A549 (cell line): ENCODE data around the gene C11orf21. TPM values are rescaled to one million over a fixed set of nuclear protein-coding genes. Genes with fewer than 3 reads are reported as not detected.
"Not testable (repeated sequence)": the region's sequence is repeated elsewhere in the genome, so short reads cannot be mapped to it uniquely, and the experiment has no call there.

Source experiments
- ATAC-seq, 2 experiments: fragments of 200-7000 bp in 1 of 2; fragments of >200 bp in 1 of 2; cut with Nextera tagmentation in 1 of 2; cut with Tn5 transposase in 1 of 2; 3 replicates each; pipeline versions ENCODE4 v1.8.0 to v1.9.1; 2018 to 2020; ENCODE audit warnings: mild to moderate bottlenecking in 1 of 2, moderate library complexity in 1 of 2
- CTCF ChIA-PET: fragments of 300-600 bp; sonication (Branson Sonifier 250); formaldehyde crosslinking; extraction: SDS; loops from one replicate; lab custom pipeline; 2021; ENCODE audit warnings: antibody characterized with exemption, inconsistent platforms; lab: Yijun Ruan, JAX
- POLR2A ChIA-PET: fragments of 350-600 bp; formaldehyde crosslinking; extraction: SDS; loops from one replicate; lab custom pipeline; 2021; ENCODE audit warnings: antibody characterized with exemption, inconsistent platforms; lab: Yijun Ruan, JAX
- DNase-seq, 2 experiments: peaks; one replicate each; pipeline versions ENCODE4 v3.0.0 to v3.0.0-alpha.2; 2011 to 2016; ENCODE audit warnings: low read depth in 1 of 2, low spot score in 1 of 2
- FAIRE-seq: peaks from 2 replicates; lab custom pipeline; 2011; peaks lifted over from hg19 to GRCh38; lab: Jason Lieb, UNC
- H3K27ac ChIP-seq, 2 experiments: fragments of >200 bp; sonication (Bioruptor Twin); formaldehyde crosslinking; 3 replicates each; pipeline ENCODE4 v1.5.1; 2016 to 2017
- H3K4me1 ChIP-seq: fragments of >200 bp; sonication (Bioruptor Twin); formaldehyde crosslinking; 3 replicates; pipeline ENCODE4 v1.6.1; 2016
- H3K4me2 ChIP-seq: fragments of >200 bp; sonication (Bioruptor Twin); formaldehyde crosslinking; 3 replicates; pipeline ENCODE4 v1.6.1; 2016
- H3K4me3 ChIP-seq: fragments of >200 bp; sonication (Bioruptor Twin); formaldehyde crosslinking; 3 replicates; pipeline ENCODE4 v1.5.1; 2016
- H3K9me3 ChIP-seq: fragments of >200 bp; sonication (Bioruptor Twin); formaldehyde crosslinking; 3 replicates; pipeline ENCODE4 v1.6.1; 2016
- CBX2 ChIP-seq: fragments of 200-600 bp; sonication (generic); IDR thresholded peaks from 2 replicates; pipeline ENCODE4 v1.6.1; 2016; ENCODE audit warnings: low read depth, mild to moderate bottlenecking, borderline replicate concordance
- CEBPB ChIP-seq, 2 experiments: fragments of >200 bp in 1 of 2; sonication (Bioruptor Twin) in 1 of 2; formaldehyde crosslinking in 1 of 2; IDR thresholded peaks; 2 replicates each; pipeline ENCODE4 v1.6.1; 2012 to 2016
- CHD2 ChIP-seq: fragments of 150-350 bp; IDR thresholded peaks from 2 replicates; pipeline ENCODE4 v1.6.1; 2014; ENCODE audit warnings: low read length; ENCODE audit not compliant: partially characterized antibody
- CHD4 ChIP-seq: fragments of 200-600 bp; sonication (generic); IDR thresholded peaks from 2 replicates; pipeline ENCODE4 v1.6.1; 2016; ENCODE audit warnings: antibody characterized with exemption, mild to moderate bottlenecking, borderline replicate concordance
- E2F6 ChIP-seq: IDR thresholded peaks from 2 replicates; pipeline ENCODE4 v1.6.1; 2012; ENCODE audit warnings: low read depth, borderline replicate concordance
- EHF ChIP-seq: fragments of 250-450 bp; sonication (Bioruptor Pico); IDR thresholded peaks from 2 replicates; pipeline ENCODE4 v1.5.0; 2020; ENCODE audit warnings: mild to moderate bottlenecking
- EHMT2 ChIP-seq: fragments of 200-600 bp; sonication (generic); IDR thresholded peaks from 2 replicates; pipeline ENCODE4 v1.6.1; 2016; ENCODE audit warnings: antibody characterized with exemption, low read depth, mild to moderate bottlenecking, moderate library complexity
- ESRRA ChIP-seq: fragments of 150-350 bp; IDR thresholded peaks from 2 replicates; pipeline ENCODE4 v1.6.1; 2014; ENCODE audit warnings: mild to moderate bottlenecking, low read length, borderline replicate concordance
- FOXS1 ChIP-seq: fragments of 250-450 bp; sonication (Bioruptor Pico); IDR thresholded peaks from 2 replicates; pipeline ENCODE4 v1.5.0; 2020; ENCODE audit warnings: mild to moderate bottlenecking, moderate library complexity
- HOXB13 ChIP-seq: fragments of 250-450 bp; sonication (Bioruptor Pico); IDR thresholded peaks from 2 replicates; pipeline ENCODE4 v1.5.0; 2020; ENCODE audit warnings: low read depth, mild to moderate bottlenecking, moderate library complexity
- JUN ChIP-seq, 2 experiments: fragments of >200 bp; sonication (Bioruptor Twin); formaldehyde crosslinking; IDR thresholded peaks; 2 replicates in 1 of 2; 3 replicates in 1 of 2; pipeline ENCODE4 v1.6.1; 2016 to 2017
- KDM1A ChIP-seq: fragments of 200-600 bp; sonication (generic); IDR thresholded peaks from 2 replicates; pipeline ENCODE4 v1.6.1; 2016; ENCODE audit warnings: low read depth, mild to moderate bottlenecking
- MAFK ChIP-seq: fragments of 450-650 bp; IDR thresholded peaks from 2 replicates; pipeline ENCODE4 v1.6.1; 2014; ENCODE audit not compliant: partially characterized antibody
- MAZ ChIP-seq: fragments of 150-350 bp; IDR thresholded peaks from 2 replicates; pipeline ENCODE4 v1.6.1; 2014; ENCODE audit warnings: antibody characterized with exemption, low read depth, low read length, borderline replicate concordance
- MYC ChIP-seq: IDR thresholded peaks from 2 replicates; pipeline ENCODE4 v1.6.1; 2012; ENCODE audit warnings: mild to moderate bottlenecking, inconsistent platforms, low read length, improper control_type of control experiment, borderline replicate concordance
- NFE2L2 ChIP-seq: fragments of 150-350 bp; conservative IDR thresholded peaks from 2 replicates; pipeline ENCODE4 v1.6.1; 2014; ENCODE audit warnings: low read length
- PHF8 ChIP-seq: fragments of 200-600 bp; sonication (generic); IDR thresholded peaks from 2 replicates; pipeline ENCODE4 v1.6.1; 2016; ENCODE audit warnings: low read depth, mild to moderate bottlenecking, antibody characterized with exemption, moderate library complexity, borderline replicate concordance
- RAD21 ChIP-seq, 2 experiments: fragments of >200 bp in 1 of 2; sonication (Bioruptor Twin) in 1 of 2; formaldehyde crosslinking in 1 of 2; IDR thresholded peaks in 1 of 2; conservative IDR thresholded peaks in 1 of 2; 2 replicates in 1 of 2; 3 replicates in 1 of 2; pipeline ENCODE4 v1.6.1; 2012 to 2018; ENCODE audit warnings: inconsistent platforms in 1 of 2
- RARB ChIP-seq: fragments of 250-450 bp; sonication (Bioruptor Pico); IDR thresholded peaks from 2 replicates; pipeline ENCODE4 v1.8.0; 2021; ENCODE audit warnings: mild to moderate bottlenecking, moderate library complexity
- RFX5 ChIP-seq: fragments of 450-650 bp; IDR thresholded peaks from 2 replicates; pipeline ENCODE4 v1.7.1; 2014; ENCODE audit warnings: antibody characterized with exemption, mild to moderate bottlenecking, moderate library complexity
- RNF2 ChIP-seq: fragments of 200-600 bp; sonication (generic); IDR thresholded peaks from 2 replicates; pipeline ENCODE4 v1.6.1; 2016; ENCODE audit warnings: low read depth, mild to moderate bottlenecking, antibody characterized with exemption, moderate library complexity, borderline replicate concordance
- SMC3 ChIP-seq: fragments of >200 bp; sonication (Bioruptor Twin); formaldehyde crosslinking; IDR thresholded peaks from 3 replicates; pipeline ENCODE4 v1.6.1; 2018; ENCODE audit warnings: inconsistent platforms
- SREBF2 ChIP-seq: fragments of 450-650 bp; IDR thresholded peaks from 2 replicates; pipeline ENCODE4 v1.6.1; 2014; ENCODE audit warnings: mild to moderate bottlenecking, moderate library complexity
- TFCP2L1 ChIP-seq: fragments of 250-450 bp; sonication (Bioruptor Pico); IDR thresholded peaks from 2 replicates; pipeline ENCODE4 v1.5.0; 2021; ENCODE audit warnings: mild to moderate bottlenecking
- TP53 ChIP-seq: fragments of 250-450 bp; sonication (Bioruptor Pico); IDR thresholded peaks from 2 replicates; pipeline ENCODE4 v1.5.0; 2021; ENCODE audit warnings: mild to moderate bottlenecking, moderate library complexity
- ZFP36 ChIP-seq: fragments of 450-650 bp; IDR thresholded peaks from 2 replicates; pipeline ENCODE4 v1.6.1; 2014; ENCODE audit warnings: borderline replicate concordance; ENCODE audit not compliant: partially characterized antibody
- ZNF302 ChIP-seq: fragments of 250-450 bp; sonication (Bioruptor Pico); IDR thresholded peaks from 2 replicates; pipeline ENCODE4 v1.9.0; 2021; ENCODE audit warnings: inconsistent platforms, mild to moderate bottlenecking, moderate library complexity
- WGBS: methylation state at CpG from one replicate; pipeline ENCODE4 v1.1.6; 2017; ENCODE audit errors: missing lambda C conversion rate; 5-methylcytosine and 5-hydroxymethylcytosine counted together
- polyA plus RNA-seq, 4 experiments: library from polyadenylated mRNA; depleted of rRNA in 3 of 4; stranded (reverse); fragments of >200 nt; fragmentation: RNase III in 1 of 4; extraction: RNeasy Plus Mini Kit Qiagen cat#74134 plus additional on column Dnase treatment in 1 of 4; gene quantifications; 2 replicates in 3 of 4; 3 replicates in 1 of 4; pipeline ENCODE4 v1.2.3, GENCODE V29; 2011 to 2017

C11orf21 gene
- polyA plus RNA-seq, 2 of the 4 experiments (the other 2 are of a cell fraction) = not detected

DNA sequence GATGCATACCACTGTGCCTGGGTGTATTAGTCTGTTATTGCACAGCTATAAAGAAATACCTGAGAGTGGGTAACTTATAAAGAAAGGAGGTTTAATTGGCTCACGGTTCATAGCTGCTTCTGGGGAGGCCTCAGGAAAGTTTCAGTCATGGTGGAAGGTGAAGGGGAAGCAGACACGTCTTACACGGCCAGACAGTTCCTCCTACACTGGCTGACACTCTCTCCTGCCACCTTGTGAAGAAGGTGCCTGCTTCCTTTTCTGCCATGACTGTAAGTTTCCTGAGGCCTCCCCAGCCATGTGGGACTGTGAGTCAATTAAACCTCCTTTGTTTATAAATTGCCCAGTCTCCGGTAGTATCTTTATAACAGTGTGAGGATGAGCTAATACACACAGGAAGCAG, 41.8 kb upstream of the C11orf21 start:
- ChIA-PET CTCF (interaction anchor here (1.0 to 1.7 kb wide), 3 partner anchors 38 to 77 kb away, joined by 3 to 5 read pairs (median 5); no protein-coding TSS in a partner anchor), POLR2A (no interaction called here)
- peaks cover 3% of the 10 kb centered on the region; the same call in 1 of the 3 replicates for H3K9me3 ChIP-seq
- FAIRE-seq = no peak
- WGBS = 37% methylated on average over 4 of the region's 4 CpGs
- no peak for TF ChIP-seq RNF2
- no peak for TF ChIP-seq TP53 (CRISPR knock-in tag)
- TF ChIP-seq ZFP36 = no peak
- H3K4me1 ChIP-seq = no peaks in the 10 kb centered on the region
- no peak overlapping the region for H3K27ac ChIP-seq
- no peak overlapping the region for H3K4me2 ChIP-seq
- no peak overlapping the region for H3K4me3 ChIP-seq
- DNase-seq = no peak
- ATAC-seq = no peak

DNA sequence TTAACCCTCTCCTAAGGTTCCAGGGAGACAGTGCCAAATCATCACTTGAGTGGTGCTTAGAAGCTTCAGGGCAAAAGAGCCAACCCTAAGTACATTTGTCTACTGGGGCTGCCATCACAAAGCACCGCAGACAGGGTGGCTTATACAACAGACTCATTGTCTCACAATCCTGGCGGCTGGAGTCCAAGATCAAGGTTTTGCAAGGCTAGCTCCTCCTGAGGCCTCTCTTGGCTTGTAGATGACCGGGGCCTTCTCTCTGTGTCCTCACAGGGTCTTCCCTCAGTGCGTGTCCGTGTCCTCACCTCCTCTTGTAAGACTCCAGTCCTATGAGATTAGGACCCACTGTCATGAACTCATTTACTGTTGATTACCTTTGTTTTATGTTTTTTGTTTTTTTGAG, 41.3 kb upstream of the C11orf21 start:
- CTCF ChIA-PET = interaction anchor here (1.0 to 1.7 kb wide), 3 partner anchors 38 to 78 kb away, joined by 3 to 5 read pairs (median 5); no protein-coding TSS in a partner anchor

GRCh38 chr11:2342557-2342956, 40.8 kb upstream of the C11orf21 start:
- ChIA-PET POLR2A (no interaction called here), CTCF (interaction anchor here (1.0 to 1.7 kb wide), 3 partner anchors 37 to 78 kb away, joined by 3 to 5 read pairs (median 5); no protein-coding TSS in a partner anchor)
- no peak for ATAC-seq
- no peak for TF ChIP-seq HOXB13
- no peak for TF ChIP-seq RAD21 (conservative IDR thresholded peaks at IDR 0.05 in 1 of 2, IDR thresholded peaks at IDR 0.05 in 1 of 2)
- TF ChIP-seq TFCP2L1 (CRISPR knock-in tag) = no peak
- no peak for TF ChIP-seq JUN (IDR thresholded peaks at IDR 0.05)
- no peak for TF ChIP-seq SMC3
- no peak for TF ChIP-seq EHF
- TF ChIP-seq CEBPB (IDR thresholded peaks at IDR 0.05) = no peak
- no peak for TF ChIP-seq SREBF2
- no peak for TF ChIP-seq KDM1A
- TF ChIP-seq EHMT2 = no peak
- TF ChIP-seq RFX5 = no peak
- TF ChIP-seq CBX2 = no peak
- no peak for TF ChIP-seq MAFK
- no peak for TF ChIP-seq PHF8
- TF ChIP-seq ZFP36 = no peak
- TF ChIP-seq MYC = no peak
- no peak for DNase-seq
- Histone ChIP-seq H3K4me1 (no peaks in the 10 kb centered on the region), H3K9me3 (peaks cover 3% of the 10 kb centered on the region; the same call in 1 of the 3 replicates), H3K4me3 (no peak overlapping the region), H3K27ac (no peak overlapping the region), H3K4me2 (no peak overlapping the region)
- WGBS = 11% methylated on average over 3 of the region's 3 CpGs
- no peak for FAIRE-seq

More for the DNA sequence above, 41.3 kb upstream of the C11orf21 start:
- ATAC-seq (no peak), DNase-seq (no peak), FAIRE-seq (no peak)
- POLR2A ChIA-PET = no interaction called here
- H3K4me3 ChIP-seq = no peak overlapping the region
- H3K27ac ChIP-seq = no peak overlapping the region
- H3K4me1 ChIP-seq = no peaks in the 10 kb centered on the region
- TF ChIP-seq SREBF2 (no peak), ZFP36 (no peak), E2F6 (no peak), MAZ (no peak), FOXS1 (no peak), CHD4 (no peak), NFE2L2 (no peak), ZNF302 (CRISPR knock-in tag) (no peak), RARB (CRISPR knock-in tag) (no peak), CHD2 (no peak), ESRRA (no peak), RNF2 (no peak), TP53 (CRISPR knock-in tag) (no peak)
- no peak overlapping the region for H3K4me2 ChIP-seq
- peaks cover 3% of the 10 kb centered on the region; the same call in 1 of the 3 replicates for H3K9me3 ChIP-seq
- WGBS = 35% methylated on average over 5 of the region's 5 CpGs

DNA sequence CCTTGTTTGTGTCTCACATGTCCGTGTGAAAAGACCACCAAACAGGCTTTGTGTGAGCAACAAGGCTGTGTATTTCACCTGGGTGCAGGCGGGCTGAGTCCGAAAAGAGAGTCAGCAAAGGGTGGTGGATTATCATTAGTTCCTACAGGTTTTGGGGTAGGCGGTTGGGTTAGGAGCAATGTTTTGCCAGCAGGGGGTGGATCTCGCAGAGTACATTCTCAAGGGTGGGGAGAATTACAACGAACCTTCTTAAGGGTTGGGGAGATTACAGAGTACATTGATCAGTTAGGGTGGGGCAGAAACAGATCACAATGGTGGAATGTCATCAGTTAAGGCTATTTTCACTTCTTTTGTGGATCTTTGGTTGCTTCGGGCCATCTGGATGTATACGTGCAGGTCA, 37.0 kb upstream of the C11orf21 start:
- H3K4me2 ChIP-seq, ATAC-seq, FAIRE-seq, H3K27ac ChIP-seq, H3K4me3 ChIP-seq, POLR2A ChIA-PET, H3K4me1 ChIP-seq, DNase-seq, H3K9me3 ChIP-seq, CTCF ChIA-PET: not testable (repeated sequence)
- WGBS = 53% methylated on average over 8 of the region's 8 CpGs

- ATAC-seq, POLR2A ChIA-PET, DNase-seq, H3K9me3 ChIP-seq, CTCF ChIA-PET, H3K4me2 ChIP-seq, H3K4me1 ChIP-seq, H3K27ac ChIP-seq, H3K4me3 ChIP-seq, FAIRE-seq: not testable (repeated sequence)
- WGBS = 66% methylated on average over 18 of the region's 18 CpGs
Measured at GRCh38 chr11:2335286-2335685, 33.6 kb upstream of the C11orf21 start.
